Hematopoietic multipotent progenitor cell treated with erythropoietin and hydrocortisone succinate and interleukin-3 and kit ligand, for 6 days (in vitro differentiated cells): ENCODE results near the gene TRAP1.

Source experiments
- DNase-seq: peaks from one replicate; pipeline ENCODE4 v3.0.0-alpha.2; 2015

Gene TRAP1

GRCh38 chr16:3717235-3718018 lies at the start of gene TRAP1:
Gene TRAP1 (minus strand): TSS chr16:3717524. CDS start chr16:3717508, 16 bp downstream.
- DNase-seq, result peak; percentile 89

- no peak for DNase-seq
These were observed 48.9 kb upstream of the TRAP1 start for GRCh38 chr16:3766177-3766576.

DNA sequence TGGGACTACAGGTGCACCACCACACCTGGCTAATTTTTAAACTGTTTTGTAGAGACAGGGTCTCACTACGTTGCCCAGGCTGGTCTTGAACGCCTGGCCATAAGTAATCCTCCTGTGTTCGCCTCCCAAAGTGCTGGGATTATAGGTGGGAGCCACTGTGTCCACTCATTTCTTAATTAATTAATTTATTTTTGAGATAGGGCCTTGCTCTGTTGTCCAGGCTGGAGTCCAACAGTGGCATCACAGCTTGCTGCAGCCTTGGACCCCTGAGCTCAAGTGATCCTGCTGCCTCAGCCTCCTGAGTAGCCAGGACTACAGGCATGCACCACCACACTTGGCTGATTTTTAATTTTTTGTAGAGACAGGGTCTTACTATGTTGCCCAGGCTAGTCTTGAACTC lies 47.1 kb upstream of the TRAP1 start:
- DNase-seq, result no peak

GRCh38 chr16:3762107-3762750 lies 44.9 kb upstream of the TRAP1 start:
- no peak for DNase-seq

GRCh38 chr16:3761375-3762106 lies 44.2 kb upstream of the TRAP1 start:
- no peak for DNase-seq

GRCh38 chr16:3760518-3760917 lies 43.2 kb upstream of the TRAP1 start:
- no peak for DNase-seq

DNA sequence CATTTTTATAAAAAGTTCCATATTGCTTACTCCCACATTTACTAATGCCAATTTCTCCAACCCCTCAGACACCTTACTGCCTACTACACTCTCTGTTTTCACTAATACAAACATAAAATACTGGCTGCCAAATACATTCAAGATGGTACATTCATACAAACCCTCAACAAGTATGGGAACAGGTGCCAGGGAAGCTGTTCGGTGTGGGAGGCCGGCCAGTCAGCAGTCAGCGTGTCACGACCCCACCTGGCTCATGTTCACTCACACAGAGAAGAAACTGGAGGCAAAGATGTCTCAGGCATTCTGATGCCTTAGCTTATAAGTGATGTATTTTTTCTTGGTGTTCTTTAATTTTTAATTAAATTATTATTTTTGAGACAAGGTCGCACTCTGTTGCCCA lies 42.4 kb upstream of the TRAP1 start:
- DNase-seq, result no peak

DNA sequence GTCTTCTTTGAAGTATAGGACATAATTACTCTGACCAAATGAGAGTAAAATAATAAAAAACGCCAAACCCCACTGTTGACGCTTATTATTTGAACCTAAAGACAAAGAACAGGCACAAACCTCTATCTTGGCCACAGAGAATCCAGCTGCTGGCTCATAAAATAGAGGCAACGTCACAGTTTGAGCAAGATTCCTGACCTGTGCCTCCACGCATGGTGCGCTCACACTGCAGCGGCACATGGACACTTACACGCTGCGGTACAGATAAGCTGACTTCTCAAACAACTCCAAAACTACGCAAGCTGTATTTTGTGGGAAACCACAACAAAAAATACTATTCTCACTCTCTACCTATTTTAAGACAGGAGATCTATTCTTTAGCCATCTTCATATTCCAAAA lies 38.8 kb upstream of the TRAP1 start:
- DNase-seq, result no peak

- no peak for DNase-seq
These were observed 37.9 kb upstream of the TRAP1 start for GRCh38 chr16:3755249-3755648.

DNA sequence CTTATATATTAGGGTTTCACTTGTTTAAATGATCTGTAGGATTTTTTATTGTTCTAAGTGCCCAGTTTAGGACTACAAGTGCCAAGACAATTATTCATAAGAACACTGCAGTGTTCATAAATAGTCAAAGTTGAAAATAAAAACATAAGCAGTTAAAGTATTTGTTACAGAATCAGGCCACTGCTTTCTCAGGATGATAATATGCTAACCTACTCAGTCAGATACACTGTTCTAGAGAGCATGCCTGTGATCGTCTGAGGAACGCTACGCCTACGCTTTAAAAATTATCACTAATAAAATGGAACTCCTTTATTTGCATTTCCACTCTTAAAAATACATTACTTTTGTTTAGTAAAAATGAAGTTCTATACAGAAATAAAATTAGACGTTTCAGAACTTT lies 37.4 kb upstream of the TRAP1 start:
- DNase-seq, result no peak

DNA sequence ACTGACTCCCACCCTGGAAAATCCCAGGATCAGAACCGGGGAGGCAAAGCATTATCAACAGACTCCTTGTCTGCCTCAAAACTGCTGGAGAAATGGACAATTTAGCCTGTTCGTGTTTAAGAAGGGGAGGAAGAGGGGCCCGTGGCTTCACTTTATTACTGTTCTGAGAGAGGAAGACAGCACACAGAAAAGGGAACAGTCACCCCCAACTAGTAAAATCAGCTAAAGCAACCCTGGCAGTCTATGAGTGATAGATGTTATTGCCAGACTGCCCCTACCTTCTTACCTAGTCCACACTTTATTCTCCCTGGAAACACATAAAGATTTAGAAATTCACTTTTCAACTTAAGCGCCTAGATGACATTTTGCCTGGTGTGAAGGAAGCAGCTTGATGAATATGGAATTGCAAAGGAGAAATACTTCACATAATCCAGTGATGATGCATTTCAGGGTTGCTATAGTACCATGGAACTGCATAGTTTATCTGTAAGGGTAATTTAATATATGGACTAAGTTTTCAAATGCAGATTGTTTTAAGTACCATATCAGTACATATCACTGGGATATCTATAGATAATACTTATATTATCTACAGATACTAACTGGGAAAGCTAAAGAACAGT lies 36.9 kb upstream of the TRAP1 start:
- DNase-seq, result no peak

DNA sequence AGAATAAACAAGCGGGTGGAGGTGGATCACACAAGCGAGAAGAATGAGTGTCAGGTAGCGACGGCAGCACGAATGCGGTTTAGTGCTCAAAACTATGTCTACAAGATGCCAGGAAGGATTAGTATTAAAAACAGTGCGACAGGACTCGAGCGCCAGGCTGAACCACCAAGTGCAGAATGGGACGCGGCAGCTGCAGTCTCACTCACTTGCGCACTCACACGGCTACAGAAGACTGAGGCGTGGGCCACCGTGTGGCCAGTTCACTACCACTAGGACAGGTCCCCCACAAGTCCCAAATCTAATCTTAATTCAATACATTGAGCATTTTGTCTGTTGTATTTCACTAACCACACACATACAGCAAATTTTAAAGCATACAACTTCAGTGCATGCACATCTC lies 35.7 kb upstream of the TRAP1 start:
- DNase-seq, result no peak

- DNase-seq, result no peak
These were observed 34.6 kb upstream of the TRAP1 start for GRCh38 chr16:3751878-3752277.

DNA sequence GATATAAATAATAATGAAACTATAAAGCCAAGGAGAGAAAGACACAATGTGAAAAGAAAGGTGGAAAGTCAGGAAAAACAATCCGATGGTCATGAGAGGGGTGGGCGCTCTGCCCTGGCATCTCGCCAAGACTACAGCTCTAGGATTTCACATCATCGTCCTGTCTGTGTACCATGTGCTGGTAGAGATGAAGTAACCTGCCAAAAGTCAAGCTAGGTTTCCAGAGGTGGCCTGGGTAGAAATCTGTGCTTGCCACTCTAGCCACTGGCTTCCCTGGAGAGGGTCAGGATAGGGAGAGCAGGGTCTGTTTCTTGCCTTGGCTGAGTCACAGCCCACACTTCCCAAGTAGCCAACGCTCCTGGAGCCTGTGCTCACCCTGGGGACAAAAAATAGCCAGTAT lies 31.0 kb upstream of the TRAP1 start:
- DNase-seq, result no peak

DNA sequence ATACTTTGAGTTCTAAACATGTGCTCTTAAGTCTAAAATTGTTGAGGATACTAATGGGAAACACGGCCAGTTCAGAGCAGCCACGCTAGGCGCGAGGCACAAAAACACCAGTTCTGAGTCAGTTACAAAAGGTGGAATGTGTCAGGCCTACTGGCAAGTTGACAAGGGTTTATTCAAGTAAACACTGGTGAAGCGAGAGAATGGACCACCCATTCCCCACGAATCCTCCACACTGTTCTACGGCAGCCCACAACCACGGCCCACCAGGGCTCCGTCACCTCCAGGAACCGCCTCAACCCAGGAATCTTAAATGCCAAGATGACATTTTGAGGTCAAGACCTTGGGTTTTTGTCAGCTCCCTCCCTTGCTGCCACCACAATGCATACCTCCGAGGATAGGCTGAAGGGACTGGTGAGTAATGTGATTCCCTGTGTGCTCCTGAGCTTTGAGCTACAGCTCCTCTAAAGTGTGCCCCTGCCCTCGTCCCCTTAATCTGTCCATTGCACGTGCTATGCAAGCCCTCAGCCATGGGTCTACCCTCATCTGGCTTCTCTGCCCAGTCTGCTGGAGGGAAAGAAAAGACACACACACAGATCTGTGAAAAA lies 28.5 kb upstream of the TRAP1 start:
- no peak for DNase-seq

GRCh38 chr16:3744018-3744417 lies 26.7 kb upstream of the TRAP1 start:
- DNase-seq, result no peak

- no peak for DNase-seq
These were observed 23.6 kb upstream of the TRAP1 start for GRCh38 chr16:3740934-3741333.

DNA sequence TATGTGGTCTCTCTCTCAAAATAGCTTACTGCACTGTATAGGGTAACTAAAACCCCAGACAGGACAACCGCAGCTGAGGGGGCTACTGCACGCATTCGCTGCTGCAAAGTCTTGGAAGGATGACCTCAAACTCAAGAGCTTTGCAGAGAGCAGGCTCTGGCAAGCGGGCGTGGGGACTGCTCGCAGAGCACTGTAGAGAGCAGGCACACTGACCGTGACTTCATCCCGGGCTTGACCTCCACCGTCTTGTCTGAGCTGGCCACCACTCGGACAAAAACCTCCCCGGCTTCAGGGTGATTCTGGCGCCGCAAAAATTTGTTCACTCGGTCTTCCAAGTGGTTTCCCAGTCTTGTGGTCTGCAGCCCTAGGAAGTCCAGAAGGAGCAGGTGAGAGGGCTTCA lies 22.9 kb upstream of the TRAP1 start:
- DNase-seq, result no peak

DNA sequence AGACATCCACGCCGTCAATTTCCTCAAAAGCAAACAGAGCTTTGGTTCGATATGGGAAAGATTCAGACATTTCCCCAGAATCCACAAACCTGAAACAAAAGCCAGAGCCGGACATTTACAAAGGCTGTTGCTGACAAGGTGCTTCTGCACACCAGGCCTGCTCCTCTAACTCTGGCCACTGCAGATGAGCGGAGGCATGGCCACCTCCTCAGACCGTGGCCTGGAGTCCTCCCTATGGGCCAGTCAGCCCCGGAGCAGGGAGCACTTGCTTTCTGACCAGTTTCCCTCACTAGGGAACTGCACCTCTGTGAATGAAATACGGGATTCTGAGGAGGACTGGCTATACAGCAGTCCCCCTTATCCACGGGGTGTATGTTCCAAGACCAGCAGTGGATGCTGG lies 22.3 kb upstream of the TRAP1 start:
- DNase-seq, result no peak

GRCh38 chr16:3738541-3738940 lies 21.2 kb upstream of the TRAP1 start:
- no peak for DNase-seq

DNA sequence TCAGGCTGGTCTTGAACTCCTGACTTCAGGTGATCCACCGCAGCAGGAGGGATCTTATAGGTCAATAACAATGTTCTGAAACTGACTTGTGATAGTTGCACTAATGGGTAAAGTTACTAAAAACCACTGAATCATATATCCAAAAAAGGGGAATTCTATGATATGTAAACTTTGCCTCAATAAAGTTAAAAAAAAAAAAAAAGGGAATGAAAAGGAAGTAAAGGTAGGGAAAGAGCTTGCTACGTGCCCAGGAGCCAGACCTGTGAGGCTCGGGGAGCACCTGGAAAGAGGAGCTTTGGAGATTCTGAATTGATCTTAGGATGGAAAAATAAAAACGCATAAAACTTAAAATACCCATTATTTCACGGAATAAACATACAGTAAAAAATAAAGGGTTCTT lies 20.8 kb upstream of the TRAP1 start:
- DNase-seq, result no peak

GRCh38 chr16:3737181-3737580 lies 19.9 kb upstream of the TRAP1 start:
- DNase-seq, result no peak

- DNase-seq, result no peak
These were observed 18.8 kb upstream of the TRAP1 start for GRCh38 chr16:3736116-3736515.
